ENCODE data around the gene CACNA2D4. TPM values are rescaled to one million over a fixed set of nuclear protein-coding genes. Genes with fewer than 3 reads are reported as not detected.
"Not testable (repeated sequence)": the region's sequence is repeated elsewhere in the genome, so short reads cannot be mapped to it uniquely, and the experiment has no call there.

The CACNA2D4 gene
- total RNA-seq, 2 donors from 2014 or later: 5.9 to 7.3 TPM

DNA sequence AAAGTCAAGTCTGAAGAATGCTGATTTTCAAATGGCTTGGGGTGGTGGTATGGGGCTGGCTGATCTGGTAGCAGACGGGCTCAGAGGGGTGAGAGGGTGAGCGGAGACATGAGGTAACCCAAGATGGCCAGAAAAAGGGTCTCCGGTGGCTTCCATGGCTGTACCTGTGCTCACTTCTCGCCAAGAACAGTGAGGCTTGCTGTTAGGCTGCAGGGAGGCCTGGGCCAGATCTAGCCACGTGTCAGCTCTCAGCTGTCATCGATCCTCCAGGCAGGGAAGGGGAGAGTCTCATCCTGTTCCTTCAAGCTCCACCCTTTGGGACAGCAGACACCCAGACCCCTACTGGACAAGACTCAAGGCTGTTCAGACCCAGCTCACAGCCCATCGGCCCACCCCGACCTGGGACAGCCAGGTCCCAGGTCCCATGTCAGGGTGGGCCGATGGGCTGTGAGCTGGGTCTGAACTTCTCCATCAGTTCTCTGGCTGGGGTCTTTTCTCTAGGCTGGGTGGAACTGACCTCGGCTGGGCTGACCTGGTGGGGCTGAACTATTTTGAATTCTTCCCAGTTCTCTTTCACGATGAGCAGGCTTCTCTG, 89.0 kb downstream of the CACNA2D4 start:
- DNase-seq (ENCODE audit: low spot score): no peak
- intact Hi-C loops (cut with DNase I): no loop called here

DNA sequence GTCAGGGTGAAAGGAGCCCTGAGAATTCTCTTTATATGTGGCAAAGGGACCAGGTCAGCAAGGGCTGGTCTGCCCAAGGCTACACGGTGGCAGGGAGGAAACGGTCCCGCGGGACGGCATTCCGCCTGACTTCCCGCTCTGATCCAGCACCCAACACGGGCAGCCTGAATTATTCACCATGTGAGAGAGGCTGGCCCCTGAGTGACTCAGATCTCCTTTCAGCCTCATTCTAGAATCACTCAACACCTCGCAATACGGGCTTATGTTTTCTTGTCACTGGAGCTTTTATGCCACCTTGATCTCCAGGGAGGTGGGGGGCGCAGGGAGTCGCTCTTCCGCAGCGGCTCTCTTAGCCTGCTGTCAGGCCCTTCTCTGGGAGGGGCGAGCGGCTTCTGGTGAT, 89.6 kb downstream of the CACNA2D4 start:
- intact Hi-C loops (cut with DNase I): no loop called here

DNA sequence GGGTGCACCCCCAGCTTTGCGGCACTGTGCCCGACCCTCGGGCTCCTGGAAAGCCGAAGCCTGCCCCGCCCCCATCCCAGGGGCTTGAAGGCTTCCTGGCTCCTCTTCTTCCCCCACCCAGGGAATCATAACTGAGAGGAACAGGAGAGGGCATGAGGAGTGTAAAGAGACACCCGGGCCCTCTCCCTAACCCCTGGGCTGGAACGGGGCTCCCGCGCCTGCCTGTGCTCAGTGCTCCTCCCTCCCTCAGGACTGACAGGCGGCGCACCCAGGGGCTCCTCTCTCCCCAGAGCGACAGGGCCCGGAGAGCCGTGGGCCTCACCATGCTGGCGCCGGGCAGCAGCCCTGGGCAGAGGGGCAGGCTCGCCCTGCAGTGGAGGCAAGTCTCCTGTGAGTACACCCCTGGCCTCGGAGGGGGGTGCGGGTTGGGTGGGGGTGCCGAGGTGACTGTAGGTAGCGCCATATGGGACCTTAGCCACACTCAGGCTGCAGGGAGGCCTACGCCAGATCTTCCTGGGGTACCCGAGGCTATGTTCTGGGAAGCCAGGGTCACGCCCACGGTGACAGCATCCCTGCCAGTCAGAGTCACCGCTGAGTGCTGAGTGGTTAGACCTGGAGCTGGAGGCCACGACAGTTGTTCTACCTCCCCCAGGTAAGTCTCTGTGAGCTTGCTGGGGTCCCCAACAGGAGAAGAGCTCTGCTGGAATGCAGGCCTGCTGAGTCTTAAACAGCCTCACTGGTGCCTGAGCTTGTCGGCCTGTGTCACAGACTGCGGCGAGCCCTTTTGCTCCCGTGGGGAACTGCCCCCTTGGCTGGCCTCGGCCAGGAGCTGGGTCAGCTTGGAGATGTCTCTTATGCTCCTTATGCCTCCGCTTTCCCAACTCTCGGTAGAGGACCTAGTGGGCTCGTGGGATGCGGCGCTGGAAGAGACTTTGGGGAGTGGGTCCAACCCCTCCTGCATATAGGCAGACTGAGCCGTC, 90.3 kb downstream of the CACNA2D4 start:
- DNase-seq (ENCODE audit: low spot score): no peak
- intact Hi-C loops (cut with DNase I): no loop called here

More for the DNA sequence above, 89.6 kb downstream of the CACNA2D4 start:
- DNase-seq (ENCODE audit: low spot score): no peak

DNA sequence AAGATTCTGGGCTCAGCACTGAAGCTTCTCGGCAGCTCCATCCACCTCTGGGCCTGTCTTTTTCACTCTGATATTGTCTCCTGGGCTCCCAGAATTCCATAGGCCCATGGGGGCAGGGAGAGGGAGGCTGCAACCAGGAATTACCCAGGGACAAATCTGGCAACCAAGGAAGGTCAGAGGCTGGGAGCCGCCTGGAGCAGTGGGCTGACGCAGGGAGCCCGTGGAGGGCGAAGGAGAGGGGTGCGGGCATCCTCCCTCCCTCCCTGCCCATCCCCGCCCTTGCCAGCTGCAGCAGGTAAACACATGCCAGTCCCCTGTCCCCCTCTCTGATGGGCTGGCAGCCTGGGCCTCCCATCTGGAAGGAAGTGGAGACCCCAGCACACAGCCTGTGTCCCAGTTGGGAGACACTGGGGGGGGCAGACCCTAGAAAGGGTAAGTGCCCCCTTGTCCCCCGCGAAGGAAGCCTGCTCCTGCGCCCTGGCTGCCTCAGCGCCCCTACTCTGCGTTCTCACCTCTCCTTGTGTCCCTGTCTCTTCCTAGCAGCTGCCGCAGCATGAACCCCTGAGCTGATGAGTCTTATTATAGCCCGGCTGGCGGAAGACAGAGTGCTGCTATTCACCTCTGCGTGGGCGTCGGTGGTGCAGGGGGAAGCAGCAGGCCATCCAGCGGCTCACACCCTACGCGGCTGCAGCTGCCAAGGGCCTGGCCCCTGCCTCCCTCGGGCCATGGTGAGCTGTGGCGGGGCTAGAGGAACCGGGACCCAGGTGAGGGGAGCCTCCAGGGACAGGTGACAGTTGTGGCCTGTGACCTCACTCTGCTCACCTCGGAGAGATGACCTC, 91.4 kb downstream of the CACNA2D4 start:
- intact Hi-C loops (cut with DNase I): no loop called here

DNA sequence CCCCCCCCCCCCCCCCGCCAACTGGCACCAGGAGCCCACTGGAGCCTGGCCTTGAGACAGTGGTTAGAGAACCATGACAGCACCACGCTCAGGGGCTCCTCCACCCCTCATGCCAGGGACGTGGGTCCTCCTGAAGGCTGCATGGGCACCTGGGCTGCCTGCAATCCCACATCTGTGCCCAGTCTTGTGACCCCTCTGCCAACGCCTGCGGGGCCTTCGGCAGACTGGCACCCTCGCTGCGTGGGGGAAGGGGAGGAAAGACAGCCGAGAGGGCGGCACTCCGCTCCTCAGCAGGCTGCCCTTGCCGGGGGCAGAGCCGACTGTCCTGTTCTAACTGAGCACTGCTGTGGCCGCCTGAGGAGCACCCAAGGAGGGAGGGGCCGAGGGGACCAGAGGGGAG, 92.1 kb downstream of the CACNA2D4 start:
- DNase-seq (ENCODE audit: low spot score): no peak
- intact Hi-C loops (cut with DNase I): no loop called here

More for the DNA sequence above, 91.4 kb downstream of the CACNA2D4 start:
- no peak for DNase-seq (ENCODE audit: low spot score)

DNA sequence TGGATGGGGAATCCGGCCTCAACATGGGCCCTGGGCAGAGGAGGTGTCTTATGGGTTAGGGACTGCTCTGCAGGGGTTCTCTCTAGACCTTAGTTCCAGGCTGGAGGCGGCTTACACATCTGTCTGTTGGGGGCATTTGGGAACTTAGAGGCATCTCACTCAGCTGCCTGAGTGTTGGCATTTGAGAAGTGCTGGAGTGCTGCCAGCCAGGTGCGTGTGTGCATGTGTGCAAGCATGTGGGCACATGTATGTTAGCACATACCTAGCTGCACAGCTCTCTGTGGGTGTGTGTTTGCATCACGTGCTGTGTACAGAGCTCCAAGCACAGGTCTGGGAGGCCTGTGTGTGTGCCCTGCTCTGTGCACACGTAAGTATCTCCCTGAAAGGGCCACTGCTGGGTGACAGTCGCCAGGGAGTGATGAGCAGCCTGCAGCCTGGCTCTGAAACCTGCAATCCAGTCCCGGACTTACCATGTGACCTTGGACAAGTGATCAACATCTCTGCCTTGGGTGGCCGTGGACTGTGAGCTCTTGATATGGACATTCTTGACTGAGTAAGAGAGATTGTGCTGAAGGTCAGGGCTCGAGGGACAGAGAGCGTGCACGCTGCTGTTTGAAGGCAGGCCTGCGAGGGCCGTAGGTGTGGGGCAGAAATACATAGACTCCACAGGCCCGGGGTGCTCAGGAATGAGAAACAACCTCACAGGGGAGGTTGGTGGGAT, 92.9 kb downstream of the CACNA2D4 start:
- no peak for DNase-seq (ENCODE audit: low spot score)
- intact Hi-C loops (cut with DNase I): no loop called here

DNA sequence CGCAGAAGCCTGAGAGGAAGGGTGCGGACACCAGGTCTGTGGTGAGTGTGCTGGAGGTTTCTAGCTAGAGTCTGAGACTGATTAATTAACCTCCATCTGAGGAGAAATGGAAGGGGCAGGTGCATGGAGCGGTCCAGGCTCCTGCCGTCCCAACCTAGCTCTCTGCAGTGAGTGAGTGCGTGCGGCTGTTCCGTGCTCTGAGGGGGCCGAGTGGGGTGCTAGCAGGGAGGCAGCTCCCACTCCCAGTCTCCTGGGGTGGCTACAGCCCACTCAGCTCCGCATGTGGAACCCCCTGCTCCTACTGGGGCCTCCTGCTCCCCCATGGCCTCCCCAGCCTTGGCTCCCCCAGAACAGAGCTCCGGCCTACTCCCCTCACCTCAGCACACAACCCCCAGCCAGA, 95.2 kb downstream of the CACNA2D4 start:
- no peak for DNase-seq (ENCODE audit: low spot score)

DNA sequence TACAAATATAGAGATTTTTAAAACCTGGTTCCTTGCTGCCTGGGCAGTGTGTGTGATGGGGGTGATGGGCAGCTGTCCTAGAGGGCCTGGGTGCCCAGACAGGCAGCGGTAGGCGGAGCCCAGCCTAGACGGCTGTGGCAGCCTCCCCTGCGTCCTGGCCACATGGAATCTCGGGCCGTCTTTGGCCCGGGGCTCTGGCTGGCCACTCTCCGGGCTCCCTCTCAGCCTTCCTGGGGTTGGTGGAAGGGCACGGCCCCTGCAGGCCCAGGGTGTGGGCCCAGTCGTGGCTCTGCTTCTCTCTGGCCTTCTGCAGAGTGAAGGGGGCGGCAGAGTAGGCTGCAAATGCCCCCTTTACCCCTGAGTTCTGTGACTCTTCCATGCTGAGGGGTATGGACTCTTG, 95.8 kb downstream of the CACNA2D4 start:
- DNase-seq (ENCODE audit: low spot score): no peak
- intact Hi-C loops (cut with DNase I): no loop called here

More for the DNA sequence above, 95.2 kb downstream of the CACNA2D4 start:
- intact Hi-C loops (cut with DNase I): no loop called here

DNA sequence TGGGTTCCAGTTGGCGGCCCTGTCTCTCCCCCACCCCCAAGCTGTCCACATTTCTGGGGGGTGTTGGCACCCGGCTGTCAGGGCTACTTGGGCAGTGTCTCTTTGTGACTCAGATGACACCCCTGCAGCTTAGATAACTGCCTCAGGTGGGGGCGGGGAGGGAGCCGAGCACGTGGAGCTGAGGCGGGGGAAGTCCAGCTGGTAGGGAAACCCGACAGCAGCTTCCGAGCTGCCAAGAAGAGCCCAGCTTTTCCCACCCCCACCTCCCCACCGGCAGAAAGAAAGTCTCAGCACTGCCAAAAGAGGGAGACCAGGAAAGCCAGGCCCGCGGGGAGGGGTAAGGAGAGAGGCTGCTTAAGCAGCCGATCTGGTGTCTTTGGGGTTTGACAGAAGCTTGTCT, 96.6 kb downstream of the CACNA2D4 start:
- no peak for DNase-seq (ENCODE audit: low spot score)
- intact Hi-C loops (cut with DNase I): no loop called here

DNA sequence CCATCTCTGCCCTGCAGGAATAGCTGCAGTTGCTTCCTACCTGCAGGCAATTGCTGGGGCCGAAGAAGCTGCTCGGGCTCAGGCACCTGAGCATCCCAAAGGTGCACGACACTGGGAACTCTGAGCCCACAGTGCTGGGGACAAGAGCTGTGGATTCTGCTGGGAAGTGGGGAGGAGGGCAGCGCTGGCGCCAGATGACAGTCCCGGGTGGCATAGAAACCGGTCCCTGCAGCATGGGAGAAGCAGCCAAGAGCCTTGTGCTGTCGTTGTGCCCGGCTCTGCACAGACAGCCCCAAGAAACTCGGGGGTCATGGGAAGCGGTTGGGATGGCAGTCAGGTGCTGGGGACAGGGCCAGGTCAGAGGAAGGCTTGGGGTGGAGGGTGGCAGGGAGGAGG, 97.6 kb downstream of the CACNA2D4 start:
- no peak for DNase-seq (ENCODE audit: low spot score)
- intact Hi-C loops (cut with DNase I): no loop called here

DNA sequence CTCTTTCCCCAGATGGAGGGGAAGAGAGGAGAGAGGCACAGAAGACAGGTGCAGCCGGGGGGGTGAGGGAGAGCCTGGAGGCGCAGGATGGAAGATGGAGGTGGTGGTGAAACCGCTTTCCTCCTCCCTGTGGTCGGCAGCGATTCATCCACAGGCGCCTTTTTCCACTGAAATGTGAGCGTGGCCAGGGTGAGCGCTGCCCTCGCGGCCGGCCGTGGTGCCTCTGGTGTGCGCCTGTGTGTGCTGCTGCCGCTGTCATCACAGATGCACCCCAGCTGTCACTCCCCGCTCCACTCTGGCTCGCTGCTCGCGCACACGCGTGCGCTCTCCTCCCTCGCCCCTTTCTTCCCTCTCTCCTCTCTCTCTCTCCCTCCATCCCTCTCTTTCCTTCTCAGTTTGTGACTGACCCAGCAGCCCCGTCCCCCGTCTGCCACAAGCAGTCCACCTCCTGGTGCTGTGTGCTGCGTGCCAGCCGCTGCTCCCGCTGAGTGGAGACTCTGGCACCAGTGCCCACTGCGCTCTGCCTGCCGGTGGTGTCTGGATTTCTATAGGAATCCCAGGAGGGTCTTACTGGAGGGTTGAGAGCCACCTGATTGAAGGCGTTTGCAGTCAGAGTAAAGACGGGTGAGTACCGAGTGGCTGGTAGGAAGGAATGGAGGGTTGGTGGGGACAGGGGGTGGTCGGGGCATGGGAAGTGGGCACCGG, 98.1 kb downstream of the CACNA2D4 start, which contains the start of gene LRTM2:
LRTM2 (plus strand) TSS at position 375 of the 705 bp plus-strand sequence. CDS start 7,584 bp downstream, outside the sequence.
- intact Hi-C loops (cut with DNase I): no loop called here

DNA sequence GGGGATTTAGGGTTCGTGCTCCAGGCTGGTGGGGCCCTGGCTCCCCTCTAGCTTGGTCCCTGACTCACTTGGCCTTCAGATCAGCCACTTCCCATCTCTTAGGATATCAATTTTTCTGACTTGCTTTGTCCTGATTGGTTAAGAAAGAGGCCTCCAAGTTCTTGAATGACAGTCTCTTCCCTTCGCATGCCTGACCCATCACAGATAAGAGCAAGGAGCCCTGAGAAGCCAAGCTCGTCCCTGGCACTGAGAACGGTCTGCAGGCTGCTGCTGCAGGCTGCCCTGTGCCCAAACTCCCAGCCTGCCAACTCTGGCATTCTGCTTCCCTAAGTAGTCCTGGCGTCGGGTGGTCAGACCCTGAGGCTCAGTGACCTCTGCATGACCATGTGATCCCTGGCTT, 98.9 kb downstream of the CACNA2D4 start:
- intact Hi-C loops (cut with DNase I): no loop called here
- no peak for DNase-seq (ENCODE audit: low spot score)

More for the DNA sequence above, 98.1 kb downstream of the CACNA2D4 start, which contains the start of gene LRTM2:
- no peak for DNase-seq (ENCODE audit: low spot score)

DNA sequence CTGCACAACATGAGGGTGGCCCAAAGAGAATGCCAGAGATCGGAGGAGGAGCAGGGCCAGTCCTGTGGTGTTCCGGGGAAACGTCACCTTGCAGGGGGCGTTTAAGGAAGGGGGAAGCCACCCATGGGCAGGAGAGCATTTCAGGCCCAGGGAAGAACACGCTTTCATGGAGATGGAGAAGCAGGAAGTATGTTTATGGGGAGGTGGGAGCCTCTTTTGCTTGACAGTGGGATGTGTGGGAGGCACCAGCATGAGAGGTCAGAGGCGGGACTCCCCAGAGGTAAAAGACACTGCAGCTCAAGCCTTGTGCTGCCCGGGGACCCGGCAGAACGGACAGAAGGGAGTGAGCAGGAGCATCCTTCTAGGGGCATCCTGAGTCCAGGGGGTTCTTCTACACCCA, 99.4 kb downstream of the CACNA2D4 start:
- intact Hi-C loops (cut with DNase I): no loop called here
- DNase-seq (ENCODE audit: low spot score): no peak

DNA sequence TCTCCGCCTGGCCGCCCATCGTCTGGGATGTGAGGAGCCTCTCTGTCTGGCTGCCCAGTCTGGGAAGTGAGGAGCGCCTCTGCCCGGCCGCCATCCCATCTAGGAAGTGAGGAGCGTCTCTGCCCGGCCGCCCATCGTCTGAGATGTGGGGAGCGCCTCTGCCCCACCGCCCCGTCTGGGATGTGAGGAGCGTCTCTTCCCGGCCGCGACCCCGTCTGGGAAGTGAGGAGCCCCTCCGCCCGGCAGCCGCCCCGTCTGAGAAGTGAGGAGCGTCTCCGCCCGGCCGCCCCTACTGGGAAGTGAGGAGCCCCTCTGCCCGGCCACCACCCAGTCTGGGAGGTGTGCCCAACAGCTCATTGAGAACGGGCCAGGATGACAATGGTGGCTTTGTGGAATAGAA, 100.5 kb downstream of the CACNA2D4 start:
- intact Hi-C loops (cut with DNase I): not testable (repeated sequence)

DNA sequence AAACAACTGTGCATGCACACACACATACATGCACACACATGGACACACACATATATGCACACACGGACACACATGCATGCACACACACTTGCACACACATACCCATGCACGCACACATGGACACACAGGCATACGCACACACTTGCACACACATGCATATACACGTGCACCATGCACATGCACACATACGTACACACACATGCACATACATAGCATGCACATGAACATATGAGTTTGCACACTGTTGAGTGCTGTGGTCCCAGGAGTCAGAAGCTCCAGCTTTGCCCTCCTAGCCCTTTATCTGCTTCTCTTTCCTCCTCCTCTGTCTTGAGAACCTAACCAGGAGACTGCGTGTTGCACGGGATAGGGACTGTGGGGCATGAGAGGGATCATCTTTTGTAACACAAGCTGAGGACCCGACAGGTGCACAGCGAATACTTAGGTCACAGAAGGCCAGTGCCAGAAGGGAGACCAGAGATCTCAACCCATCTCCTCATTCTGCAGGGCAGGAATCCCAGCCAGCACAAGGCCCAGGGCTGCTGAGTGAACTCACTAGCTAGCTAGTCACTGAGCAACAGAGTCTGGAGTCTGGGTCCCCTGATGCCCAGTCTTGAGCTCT, 101.6 kb downstream of the CACNA2D4 start:
- no peak for DNase-seq (ENCODE audit: low spot score)
- intact Hi-C loops (cut with DNase I): no loop called here

More for the DNA sequence above, 100.5 kb downstream of the CACNA2D4 start:
- DNase-seq (ENCODE audit: low spot score): not testable (repeated sequence)

DNA sequence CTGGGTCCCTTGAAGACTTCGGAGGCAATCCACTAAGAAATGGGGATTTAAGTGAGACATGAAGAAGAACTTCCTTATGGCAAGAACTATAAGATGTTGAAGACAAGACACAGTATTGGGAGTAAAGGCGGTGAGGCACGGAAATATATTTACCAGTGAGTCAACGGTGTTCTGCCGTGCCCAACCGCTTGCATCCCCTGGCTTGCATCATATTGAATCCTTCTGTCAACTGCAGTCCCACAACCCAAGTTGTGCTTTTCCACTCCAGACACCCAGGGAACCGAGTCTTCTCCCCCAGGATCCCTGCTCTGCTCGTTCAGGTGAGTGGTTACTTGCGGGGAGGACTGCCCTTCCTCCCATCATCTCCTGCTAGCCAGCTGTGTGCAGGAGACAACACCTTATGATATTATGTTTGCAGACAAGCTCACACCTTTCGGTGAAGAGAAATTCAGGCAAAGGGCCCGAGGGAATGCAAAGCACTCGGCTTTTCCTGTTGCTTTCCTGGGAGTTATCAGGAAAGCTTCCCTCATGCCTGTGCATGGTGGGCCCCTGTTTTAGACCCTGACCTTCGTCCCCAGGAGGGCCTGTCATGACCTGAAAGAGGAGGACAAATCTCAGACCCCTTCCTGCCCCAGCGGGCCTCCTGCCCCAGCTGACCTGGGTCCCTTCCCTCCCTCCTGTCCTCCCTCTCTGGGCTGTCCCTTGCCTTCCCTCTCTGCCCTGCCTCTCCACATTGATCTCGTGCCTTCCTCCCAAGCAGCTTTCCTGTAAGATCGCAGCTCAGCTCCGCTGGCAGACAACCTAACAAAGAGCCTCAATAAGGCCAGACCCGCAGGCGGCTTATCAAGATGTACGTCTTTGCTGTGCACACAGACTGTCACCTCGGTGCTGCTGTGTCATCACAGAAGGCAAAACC, 102.4 kb downstream of the CACNA2D4 start:
- intact Hi-C loops (cut with DNase I): no loop called here
- no peak for DNase-seq (ENCODE audit: low spot score)

DNA sequence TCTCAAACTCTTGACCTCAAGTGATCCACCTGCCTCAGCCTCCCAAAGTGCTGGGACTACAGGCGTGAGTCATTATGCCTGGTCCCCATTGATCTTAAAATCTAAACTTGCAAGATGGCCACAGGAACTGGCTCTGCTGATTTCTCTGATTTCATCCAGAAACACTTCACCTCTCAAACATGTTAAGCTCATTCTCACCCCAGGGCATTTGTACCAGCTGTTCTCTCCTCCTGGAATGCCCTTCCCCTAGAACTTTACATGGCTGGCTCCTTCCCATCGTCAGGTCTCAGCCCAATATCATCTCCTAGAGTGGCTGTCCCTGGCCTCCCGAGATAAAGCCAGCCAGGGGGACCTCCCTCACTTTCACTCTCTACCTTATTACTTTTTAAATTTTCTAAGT, 103.3 kb downstream of the CACNA2D4 start:
- intact Hi-C loops (cut with DNase I): no loop called here
- no peak for DNase-seq (ENCODE audit: low spot score)
